ENCODE results near the gene BRCA1. TPM values are rescaled to one million over a fixed set of nuclear protein-coding genes. Genes with fewer than 3 reads are reported as not detected.
"Not testable (repeated sequence)": the region's sequence is repeated elsewhere in the genome, so short reads cannot be mapped to it uniquely, and the experiment has no call there.

BRCA1 gene
- total RNA-seq, 1 experiment from 2014 or later = 33.2 TPM

- peak; percentile 88 for DNase-seq (ENCODE audit: low spot score)
These were observed 118.3 kb downstream of the BRCA1 start, which contains the start of gene IFI35 for GRCh38 chr17:43006639-43007551. IFI35 (plus strand) TSS chr17:43006784; CDS start chr17:43006948, 164 bp downstream.

DNA sequence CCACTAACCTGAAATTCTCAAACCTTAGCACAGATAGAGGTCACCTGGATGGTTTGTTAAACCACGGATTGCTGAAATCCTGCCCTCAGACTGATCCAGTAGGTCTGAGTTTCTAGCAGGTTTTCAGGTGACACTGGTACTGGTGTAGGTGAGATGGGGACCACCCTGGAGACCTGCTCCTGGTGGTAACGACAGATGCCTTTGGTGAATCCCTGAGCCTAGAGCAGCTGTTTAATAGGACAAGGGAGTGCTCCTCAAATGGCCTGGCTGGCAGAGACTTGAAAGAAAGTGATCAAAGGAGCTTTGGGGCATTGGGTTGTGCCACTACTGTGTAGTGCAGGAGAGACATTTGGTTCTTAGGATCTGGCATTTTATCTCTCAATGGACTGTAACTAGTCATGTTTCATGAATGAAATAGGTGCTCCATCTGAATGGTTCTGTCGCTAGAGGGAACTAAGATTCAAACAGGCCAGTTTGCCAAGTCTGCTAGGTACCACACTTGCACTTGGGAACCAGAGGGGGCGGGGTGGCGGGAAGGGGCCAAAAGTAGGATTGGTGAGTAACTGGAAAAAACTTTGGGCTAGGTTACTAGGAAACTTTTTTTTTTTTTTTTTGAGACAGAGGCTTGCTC is 121.5 kb downstream of the BRCA1 start:
- peak; percentile 60 for DNase-seq (ENCODE audit: low spot score)

DNA sequence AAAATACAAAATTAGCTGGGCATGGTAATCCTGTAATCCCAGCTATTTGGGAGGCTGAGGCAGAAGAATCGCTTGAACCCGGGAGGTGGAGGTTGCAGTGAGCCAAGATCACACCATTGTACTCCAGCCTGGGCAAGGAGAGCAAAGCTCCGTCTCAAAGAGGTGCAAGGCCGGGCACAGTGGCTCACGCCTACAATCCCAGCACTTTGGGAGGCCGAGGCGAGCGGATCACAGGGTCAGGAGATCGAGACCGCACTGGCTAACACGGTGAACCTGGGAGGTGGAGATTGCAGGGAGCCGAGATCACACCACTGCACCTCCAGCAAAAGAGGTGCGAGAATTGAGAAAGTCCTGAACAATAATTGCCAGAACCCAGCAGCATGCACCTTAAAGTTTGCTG is 124.3 kb downstream of the BRCA1 start:
- not testable (repeated sequence) for DNase-seq (ENCODE audit: low spot score)

DNA sequence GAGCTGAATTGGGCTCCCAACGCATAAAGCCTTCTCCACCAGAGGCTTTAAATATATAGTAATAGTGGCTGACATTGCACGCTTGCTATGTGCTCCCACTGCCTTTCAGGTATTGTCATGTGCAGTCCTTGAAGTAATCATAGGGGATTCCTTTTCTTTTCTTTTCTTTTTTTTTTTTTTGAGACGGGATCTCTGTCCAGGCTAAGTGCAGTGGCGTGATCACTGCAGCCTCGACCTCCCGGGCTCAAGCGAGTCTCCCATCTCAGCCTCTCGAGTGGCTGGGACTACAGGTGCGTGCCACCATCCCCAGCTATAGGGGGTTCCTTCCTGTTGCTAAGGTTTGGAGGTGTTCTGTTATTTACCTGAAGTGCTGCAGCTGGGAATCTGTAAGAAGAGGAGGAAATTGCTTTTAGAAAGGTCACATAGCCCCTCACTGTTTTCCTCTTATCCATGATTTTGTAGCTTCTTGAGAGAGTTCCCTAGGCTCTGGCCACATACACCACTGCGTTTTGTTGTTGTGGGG is 126.1 kb downstream of the BRCA1 start:
- DNase-seq (ENCODE audit: low spot score) = no peak

DNA sequence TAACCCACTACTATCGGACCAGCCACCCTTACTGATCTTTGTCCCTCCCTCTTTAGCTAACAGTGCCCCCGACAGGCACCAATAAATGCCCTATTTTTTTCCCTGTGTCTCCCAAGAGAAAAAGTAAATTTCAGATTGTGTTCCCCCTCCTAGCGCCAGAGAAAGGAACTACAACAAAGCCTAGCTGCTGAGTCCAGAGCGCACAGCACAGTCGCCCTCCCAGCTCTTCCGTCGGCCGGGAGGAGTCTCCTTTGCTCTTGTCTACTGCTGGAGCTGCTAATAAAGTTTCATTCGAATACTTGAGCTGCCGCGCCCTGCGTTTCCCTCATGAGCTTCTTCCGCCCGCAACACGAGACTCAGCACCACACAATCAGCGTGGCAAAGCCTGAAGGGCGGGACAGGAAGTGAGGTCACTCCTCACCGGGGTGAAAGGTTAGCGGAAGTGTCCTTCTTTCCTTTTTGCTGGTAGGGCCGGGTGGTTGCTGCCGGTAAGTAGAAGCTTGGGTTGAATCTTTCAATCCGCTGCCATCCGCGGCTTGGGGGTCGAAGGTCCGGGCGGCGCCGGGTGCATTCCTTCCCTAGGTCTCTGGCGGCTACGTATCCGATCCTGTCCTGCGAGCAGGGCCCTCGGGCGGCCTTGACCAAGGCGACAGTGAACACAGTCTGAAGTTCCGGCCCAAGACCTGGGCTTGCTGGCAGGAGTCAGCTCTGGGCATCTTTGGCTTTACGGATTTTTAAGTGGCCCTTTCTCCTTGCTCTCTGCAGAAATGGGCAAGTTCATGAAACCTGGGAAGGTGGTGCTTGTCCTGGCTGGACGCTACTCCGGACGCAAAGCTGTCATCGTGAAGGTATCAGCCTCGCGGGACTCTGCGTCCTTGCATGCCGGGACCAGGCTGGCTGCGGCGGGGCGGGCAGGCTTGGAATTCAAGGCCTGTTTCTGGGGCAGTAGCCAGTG is 126.9 kb downstream of the BRCA1 start, which contains the start of gene RPL27:
Gene RPL27, plus strand, starts transcription at position 436 of the 955 bp plus-strand sequence. Its CDS starts 332 bp downstream, at position 768.
- peak; percentile 98 for DNase-seq (ENCODE audit: low spot score)

GRCh38 chr17:42997390-42997983 is 127.7 kb downstream of the BRCA1 start:
- peak; percentile 30 for DNase-seq (ENCODE audit: low spot score)

Small RNA genes lying within 50 kb of the gene (small RNA-seq; reads per million reads assigned to genes)
- gene AC060780.2 (not detected), gene AC060780.3 (not detected), gene AC135721.1 (not detected)

Other genes starting within 250 kb of the BRCA1 start
- gene G6PC1, start 224.6 kb downstream of the BRCA1 start, total RNA-seq (2014; rRNA removed; shearing (Covaris generic)) = not detected in 2 replicates
- 35.3 and 54.1 TPM in 2 replicates for gene AARSD1, start 160.9 kb downstream of the BRCA1 start, total RNA-seq (2014; rRNA removed; shearing (Covaris generic))
- 0.52 and 0.66 TPM in 2 replicates for gene PTGES3L, start 145.3 kb downstream of the BRCA1 start, total RNA-seq (2014; rRNA removed; shearing (Covaris generic))
- gene RUNDC1, start 144.8 kb downstream of the BRCA1 start, total RNA-seq (2014; rRNA removed; shearing (Covaris generic)) = 13.0 and 13.8 TPM in 2 replicates
- 1,187 and 1,205 TPM in 2 replicates for gene RPL27, start 126.9 kb downstream of the BRCA1 start, total RNA-seq (2014; rRNA removed; shearing (Covaris generic))
- gene IFI35, start 118.6 kb downstream of the BRCA1 start, total RNA-seq (2014; rRNA removed; shearing (Covaris generic)) = 35.3 and 47.6 TPM in 2 replicates
- 83.7 and 106 TPM in 2 replicates for gene VAT1, start 103.0 kb downstream of the BRCA1 start, total RNA-seq (2014; rRNA removed; shearing (Covaris generic))
- gene RND2, start 100.1 kb downstream of the BRCA1 start, total RNA-seq (2014; rRNA removed; shearing (Covaris generic)) = 0.13 TPM in 1 of 2 replicates, not detected in the other
- gene NBR1, start 45.9 kb upstream of the BRCA1 start, total RNA-seq (2014; rRNA removed; shearing (Covaris generic)) = 37.9 and 38.6 TPM in 2 replicates
- gene TMEM106A, start 86.5 kb upstream of the BRCA1 start, total RNA-seq (2014; rRNA removed; shearing (Covaris generic)) = 1.9 and 2.2 TPM in 2 replicates
- gene CCDC200, start 103.3 kb upstream of the BRCA1 start, total RNA-seq (2014; rRNA removed; shearing (Covaris generic)) = not detected in 2 replicates
- not detected in 2 replicates for gene RNU2-1, start 108.6 kb upstream of the BRCA1 start, total RNA-seq (2014; rRNA removed; shearing (Covaris generic))

Measured in HT-29 (cell line).